Activated CD8-positive, alpha-beta memory T cell treated with anti-CD3 and anti-CD28 coated beads for 48 hours (primary cell): ENCODE measurements around the gene CBX3.
"Not testable (repeated sequence)": the region's sequence is repeated elsewhere in the genome, so short reads cannot be mapped to it uniquely, and the experiment has no call there.

Experiments
- DNase-seq, 3 experiments: peaks; one replicate each; pipeline ENCODE4 v3.0.0-alpha.2; 2020; ENCODE audit warnings: low read depth in 2 of 3, low spot score in 2 of 3

The CBX3 gene

DNA sequence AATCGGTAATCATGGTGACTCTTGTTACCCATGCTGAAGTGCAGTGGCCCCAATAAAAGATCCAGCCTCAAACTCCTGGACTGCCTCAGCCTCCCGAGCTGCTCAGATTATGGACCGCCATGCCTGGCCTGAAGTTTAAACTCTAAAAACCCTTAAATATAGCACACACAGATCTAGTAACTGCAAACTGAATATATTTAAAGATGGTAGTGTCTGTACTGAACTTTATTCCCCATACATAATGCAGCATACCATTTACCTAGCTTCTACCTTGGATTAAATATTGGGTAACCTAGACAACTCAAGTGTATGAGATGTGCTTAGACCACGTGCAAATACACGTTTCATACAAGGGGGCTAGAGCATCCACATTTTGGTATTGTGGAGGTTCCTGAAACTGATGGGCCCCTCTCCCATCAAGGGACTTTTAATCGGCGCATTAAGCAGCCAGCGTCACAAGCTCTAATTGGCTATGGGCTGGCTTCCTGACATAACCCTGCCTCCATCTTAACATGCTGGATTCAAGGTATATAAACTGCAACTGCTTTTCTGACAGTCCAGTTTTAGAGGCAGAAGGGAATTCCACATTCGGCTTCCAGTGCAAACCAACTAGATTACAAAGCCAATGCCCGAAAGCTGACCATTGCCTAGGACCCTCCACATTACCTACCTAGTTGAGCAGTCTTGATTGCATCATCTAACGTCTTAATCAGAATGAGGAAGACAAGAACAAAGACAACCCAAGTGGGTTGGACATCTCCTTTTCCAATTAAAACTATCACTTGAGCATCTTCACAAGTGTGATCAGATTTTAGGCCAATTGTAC lies 14.0 kb upstream of the CBX3 start:
- no peak for DNase-seq

DNA sequence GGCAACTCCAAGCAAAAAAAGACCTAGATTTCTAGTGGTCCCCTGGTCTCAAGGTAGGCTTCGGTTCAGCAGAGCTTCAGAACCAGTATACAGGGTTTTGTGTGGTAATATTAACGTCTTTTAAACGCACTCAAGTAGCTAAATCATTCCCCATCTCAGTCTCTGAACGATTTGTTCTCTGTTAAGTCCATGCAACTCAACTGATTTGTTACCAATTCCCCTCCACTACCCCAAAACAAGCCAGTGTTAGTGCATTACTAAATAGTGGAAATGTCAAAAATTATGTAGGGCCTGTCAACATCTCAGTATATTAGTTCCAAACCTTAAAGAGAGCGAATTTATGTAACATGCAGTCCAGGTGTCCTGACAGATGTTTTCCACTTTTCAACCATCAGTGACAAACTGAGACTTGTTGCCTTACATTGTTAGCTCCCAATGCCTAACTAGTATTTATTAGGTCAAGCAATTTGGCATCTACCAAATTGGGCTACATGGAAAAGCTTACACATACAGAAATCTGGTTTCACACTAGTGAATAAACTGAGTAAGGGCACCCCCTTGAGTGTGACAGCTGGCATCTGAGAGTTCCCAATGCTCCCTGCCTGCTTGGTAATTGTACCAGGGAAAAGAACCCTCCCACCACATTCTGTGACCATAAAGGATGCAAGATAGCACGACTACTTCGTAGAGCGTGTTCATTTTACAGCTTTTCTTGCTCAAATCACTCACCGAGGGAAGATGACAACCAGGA lies 13.2 kb upstream of the CBX3 start:
- no peak for DNase-seq

DNA sequence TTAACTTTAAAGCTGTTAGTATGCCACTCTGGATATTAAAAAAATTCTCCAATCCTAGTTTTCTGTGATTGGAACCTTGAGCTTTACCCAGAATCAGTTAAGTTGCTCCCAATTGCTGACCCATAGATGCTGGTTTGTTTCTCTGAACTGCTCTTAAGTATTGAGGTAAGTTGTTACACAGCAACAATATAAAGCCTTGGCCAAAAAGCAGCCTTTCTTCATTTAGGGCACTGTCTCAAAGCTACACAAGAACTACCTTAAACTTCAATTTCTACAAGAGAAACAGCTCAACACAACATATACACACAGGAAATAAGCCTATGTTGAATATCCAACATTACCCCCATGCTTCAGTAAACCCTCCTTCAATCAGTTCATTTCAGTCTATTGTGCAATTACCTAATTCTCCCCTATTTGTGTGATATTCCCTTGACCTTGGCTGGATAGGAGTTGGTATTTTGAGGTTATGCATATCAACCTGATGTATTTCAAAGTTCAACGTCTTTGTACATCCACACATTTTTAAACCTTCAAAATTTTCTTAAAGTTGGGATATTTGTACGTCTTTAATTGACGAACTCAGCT lies 12.5 kb upstream of the CBX3 start:
- no peak for DNase-seq

DNA sequence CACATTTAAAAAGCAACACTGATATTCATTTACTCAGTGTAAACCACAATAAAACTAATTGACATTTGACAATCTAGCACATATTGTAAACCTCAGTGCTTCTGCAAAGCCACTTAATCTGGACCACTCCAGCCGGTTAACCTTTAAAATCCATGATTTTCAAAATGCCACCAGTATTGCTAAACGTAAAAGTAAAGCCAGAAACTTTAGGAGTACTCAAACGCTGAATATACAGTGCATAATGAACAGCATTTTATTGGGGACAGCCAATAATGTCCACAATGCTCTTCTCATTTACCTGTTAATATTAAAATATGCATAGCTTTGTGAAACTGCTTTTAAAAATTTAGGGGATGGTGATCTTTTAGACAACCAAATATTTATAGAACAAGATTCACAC lies 11.8 kb upstream of the CBX3 start:
- DNase-seq = no peak

DNA sequence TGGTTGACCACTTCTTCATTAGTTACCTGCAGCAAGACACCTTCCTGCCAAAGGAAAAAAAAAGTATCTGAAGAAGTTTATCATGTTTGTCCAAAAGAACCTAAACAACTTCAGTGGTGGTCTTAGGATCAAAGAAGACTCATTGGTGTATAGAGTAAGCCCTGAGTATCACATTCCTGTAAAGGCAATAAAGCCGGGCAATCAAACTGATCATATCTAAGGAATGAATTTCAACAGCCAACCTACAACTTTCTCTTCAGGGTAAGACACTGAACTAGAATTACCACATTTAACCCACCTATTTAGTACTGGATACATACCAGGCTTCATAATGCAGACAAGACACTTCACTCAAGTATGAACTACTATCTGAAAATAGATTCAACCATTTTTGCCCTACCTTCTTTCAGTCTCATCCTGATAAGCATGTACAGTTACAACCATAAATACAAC lies 11.1 kb upstream of the CBX3 start:
- DNase-seq = no peak

DNA sequence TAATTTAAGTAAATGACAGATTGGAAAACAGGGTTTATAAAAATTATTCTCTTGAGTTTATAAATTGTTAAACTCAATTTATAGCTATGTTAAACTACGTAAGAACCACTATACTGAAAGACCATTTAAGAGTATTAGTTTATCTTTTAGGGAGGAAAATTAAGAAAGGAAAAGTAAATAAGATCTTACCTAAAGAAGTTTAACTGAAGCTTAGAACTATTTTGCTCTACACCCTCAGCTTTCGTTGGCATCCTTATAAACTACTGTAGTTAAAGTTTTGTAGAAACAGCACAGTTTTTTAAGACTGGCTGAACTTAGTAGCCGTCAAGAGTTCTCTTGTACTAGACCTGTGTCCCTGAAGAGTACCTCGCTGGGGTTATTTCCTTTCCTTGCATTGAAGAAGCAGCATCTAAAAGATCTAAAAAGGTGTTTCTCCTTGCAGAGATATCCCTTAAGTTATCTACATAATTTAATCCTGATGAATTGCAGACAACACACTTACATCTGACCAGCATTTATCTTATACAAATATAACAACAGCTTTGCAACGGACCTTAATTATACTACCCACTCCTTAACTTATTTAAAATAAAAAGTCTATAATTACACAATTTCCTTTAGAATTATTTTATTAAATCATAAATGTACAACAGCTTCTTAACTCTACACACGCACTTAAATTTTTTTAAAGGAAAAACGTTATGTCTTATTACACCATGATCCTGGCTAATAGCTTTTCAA lies 10.1 kb upstream of the CBX3 start:
- DNase-seq = no peak

DNA sequence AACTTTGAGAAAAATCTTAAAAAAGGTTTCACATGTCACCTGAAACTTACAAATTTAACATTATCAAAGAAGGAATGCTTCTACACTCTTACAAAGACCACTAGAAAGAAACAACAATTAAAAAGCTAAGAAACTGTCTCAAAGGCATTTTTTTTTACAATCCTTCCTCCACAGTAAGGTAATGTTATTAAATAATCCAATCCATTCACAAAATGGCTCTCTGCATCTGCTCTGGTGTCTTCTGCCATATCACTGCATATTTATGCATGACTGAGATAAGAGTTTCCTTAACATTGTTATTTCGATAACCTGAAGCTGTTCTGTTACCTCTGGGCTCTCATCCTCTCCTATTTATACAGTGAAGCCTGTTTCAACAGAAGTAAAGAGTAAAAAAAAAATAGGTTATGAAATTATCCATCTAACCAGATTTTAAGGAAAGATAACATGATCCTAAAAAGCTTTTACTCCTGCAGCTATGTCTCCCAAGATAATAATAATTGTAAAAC lies 9.5 kb upstream of the CBX3 start:
- no peak for DNase-seq

DNA sequence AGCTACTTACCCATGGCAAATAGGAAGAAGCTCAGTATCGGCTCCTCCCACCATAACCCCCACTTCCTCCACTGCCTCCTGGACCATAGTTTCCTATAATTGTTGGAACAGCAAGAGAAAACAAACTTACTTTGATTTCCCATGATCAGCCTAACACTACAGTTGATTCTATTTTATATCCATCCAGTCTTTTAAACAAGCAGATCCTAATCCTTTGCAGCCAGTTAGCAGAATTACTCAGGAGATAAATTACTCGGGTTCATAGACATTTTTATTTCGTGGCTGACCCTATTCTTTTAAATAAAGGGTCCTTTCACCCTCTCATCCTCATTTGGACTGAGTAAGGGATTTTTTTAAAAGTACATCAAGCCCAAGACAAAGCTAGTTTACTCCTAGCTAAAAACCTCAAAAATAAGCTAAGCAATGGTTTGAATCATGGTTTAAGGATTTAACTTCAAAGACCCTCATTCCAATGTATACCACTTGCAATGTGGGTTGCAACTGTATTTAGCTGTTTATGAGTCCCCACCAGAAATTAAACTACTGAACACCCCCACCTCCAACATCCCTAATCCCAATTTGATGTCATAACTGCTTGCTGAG lies 9.0 kb upstream of the CBX3 start:
- DNase-seq = no peak

DNA sequence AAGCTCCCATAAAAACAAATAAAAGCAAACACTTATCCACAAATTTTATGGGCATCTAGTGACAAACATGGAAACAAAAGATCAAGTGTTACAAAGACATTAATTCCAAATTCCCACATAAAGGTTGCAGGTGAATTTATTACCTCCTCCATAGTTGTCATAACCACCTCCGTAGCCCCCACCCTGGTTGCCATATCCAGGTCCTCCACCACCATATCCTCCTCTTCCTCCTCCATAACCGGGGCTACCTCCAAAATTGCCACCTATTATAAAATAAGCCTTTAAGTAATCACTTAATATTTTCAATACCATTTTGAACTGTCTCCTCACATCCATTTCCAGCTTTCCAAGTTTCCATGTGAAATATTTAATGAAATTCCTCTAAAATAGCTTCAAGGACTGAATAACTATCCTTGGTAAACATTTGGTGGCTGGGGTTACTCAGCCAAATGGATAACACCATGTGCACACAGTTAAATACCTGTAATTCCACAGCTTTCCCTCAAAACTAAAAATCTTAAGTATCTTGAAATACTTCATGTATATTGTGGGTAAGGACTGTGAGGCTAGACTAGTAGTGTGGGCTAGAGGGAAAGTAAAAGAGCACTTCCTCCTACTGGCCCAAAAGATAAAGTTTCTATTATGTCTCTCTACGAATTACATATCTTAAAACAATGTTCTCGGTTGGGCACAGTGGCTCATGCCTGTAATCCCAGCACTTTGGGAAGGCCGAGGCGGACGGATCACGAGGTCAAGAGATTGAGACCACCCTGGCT lies 7.9 kb upstream of the CBX3 start:
- no peak for DNase-seq

DNA sequence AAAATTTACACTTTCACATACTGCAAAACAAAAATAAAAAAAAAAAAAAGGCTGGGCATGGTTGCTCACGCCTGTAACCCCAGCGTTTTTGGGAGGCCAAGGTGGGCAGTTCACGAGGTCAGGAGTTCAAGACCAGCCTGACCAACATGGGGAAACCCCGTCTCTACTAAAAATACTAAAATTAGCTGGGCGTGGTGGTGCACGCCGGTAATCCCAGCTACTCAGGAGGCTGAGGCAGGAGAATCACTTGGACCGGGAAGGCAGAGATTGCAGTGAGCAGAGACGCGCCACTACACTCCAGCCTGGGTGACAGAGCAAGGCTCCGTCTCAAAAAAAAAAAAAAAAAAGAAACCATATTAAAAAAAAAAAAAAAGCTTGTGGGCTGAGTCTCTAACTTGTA lies 6.8 kb upstream of the CBX3 start:
- not testable (repeated sequence) for DNase-seq

DNA sequence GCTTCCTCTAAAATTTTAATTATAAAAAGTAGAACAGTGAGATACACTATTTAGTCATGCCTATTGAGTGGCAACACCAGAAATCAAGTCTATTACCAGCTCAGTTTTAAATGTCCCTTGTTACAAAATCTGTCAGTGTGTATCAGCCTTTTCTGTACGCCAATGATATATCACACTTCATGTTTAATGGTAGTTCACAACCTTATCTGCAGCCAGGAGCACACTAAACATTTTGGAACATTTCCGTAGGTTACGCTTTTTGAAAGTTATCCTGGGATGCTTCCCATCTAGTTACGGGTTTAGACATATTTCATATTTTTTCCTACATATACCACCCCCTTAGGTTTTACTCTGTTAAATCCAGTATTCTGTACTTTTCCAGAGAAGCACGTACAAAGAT lies 6.4 kb upstream of the CBX3 start:
- no peak for DNase-seq

DNA sequence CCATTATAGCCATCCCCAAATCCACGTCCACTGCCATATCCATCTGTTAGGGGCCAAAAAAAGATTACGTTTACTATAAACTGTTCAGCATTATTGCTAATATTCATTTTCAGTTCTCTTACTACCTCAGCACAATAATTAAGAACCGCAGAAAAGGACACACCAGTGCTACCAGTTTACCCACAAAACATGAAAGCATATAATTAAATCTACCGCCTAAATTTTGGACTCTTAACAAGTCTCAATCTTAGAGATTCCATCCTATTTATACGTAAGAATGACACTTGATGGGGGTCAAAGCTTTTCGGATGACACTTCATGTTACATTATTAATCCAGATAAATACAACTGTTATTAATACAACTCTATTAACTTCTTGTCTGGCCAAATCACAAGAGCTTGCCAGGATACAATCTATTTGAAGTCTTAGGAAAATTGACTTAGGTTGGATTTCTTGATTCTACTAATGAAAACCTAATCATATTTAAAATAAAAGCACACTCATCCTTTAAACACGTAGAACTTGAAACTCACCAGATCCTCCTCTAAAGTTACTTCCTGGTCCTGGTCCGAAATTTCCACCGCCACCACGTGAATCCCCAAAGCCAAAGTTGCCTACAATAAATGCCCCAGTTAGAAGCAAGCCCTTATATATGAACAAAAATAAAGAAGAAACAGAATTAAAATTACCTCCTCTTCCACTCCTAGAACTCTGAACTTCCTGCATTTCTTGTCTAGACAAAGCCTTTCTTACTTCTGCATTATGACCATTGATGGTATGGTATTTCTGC lies 5.5 kb upstream of the CBX3 start:
- DNase-seq = no peak

DNA sequence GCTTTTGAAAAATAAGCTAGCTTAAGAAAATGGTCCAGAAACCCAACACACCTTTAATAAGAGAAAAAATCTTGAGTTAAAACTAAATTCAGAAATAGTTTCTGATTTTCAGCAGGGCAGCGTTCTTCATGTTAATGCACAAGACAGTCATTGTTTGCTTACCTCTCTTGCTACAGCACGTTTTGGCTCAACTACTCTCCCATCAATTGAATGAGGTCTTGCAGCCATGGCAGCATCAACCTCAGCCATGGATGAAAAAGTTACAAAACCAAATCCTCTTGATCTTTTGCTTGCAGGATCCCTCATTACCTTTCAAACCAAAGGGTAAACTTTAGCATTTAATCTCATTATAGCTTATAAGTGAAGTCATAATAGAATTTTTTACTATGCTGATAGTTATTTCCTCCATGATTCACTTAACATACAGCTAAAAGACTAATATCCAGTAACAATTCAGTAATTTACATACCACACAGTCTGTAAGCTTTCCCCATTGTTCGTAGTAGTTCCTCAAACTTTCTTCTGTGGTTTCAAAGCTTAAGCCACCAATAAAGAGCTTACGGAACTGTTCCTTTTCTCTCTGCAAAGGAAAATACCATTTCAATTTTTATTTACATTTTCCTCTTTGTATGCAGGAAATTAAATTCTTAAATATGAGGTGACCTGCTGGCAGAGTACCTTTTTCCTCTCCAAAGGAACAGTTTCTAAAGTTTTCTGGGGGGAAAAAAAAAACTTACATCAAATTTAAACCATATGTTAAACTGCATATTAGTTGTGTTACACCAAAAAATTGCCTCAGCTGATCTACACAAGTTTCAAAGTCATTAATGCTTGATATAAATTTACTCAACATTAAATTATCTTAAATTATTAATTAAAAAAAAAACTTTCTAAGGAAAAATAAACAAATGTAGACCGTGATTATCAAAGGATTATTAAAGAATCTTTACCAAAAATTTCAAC lies 4.1 kb upstream of the CBX3 start:
- no peak for DNase-seq

DNA sequence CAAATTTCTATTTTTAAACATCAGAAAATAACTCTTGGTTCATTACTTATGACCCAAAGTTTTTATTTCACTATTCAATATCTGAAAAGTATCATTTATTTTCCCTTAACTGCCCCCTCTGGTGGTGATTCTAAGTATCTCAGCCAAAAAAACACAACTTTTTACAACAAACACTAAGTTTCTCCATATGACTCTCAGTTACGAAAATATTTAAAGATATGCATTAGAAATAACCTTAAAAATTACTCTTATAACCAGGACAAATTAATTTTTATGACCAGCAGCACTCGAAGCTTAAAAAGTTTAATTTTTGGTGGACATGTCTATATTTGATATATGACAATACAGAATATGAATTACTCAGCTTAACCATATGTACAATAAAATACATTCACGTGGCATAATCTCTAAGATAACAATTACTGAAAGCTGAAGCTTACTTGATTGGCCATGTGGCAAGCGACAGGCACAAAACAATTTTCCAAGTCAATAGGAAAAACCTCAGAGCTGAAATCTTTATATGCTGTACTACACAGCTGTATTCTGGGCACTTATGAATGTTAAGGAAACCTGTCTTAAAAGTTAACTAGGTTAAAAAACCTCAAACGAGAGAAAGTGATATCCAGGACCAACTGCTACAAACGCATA lies 3.3 kb upstream of the CBX3 start:
- DNase-seq = no peak

DNA sequence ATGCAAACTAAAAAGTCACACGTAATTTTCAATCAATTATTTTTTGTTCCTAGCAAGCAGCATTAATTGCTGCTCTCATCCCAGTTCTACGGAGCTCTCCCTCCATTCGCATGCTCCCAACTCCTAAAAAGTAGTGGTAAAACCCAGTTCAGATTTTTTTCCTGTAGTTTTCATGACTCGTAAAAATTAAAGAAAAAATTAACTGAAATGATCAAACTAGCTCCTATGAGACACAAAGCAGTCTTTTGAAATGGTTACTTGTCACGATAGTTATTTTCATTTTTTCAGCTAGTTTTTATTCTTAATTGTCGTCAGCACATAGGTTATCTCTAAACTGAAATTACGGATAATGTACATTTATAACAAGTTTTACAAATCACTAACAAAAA lies 2.8 kb upstream of the CBX3 start:
- DNase-seq = no peak

DNA sequence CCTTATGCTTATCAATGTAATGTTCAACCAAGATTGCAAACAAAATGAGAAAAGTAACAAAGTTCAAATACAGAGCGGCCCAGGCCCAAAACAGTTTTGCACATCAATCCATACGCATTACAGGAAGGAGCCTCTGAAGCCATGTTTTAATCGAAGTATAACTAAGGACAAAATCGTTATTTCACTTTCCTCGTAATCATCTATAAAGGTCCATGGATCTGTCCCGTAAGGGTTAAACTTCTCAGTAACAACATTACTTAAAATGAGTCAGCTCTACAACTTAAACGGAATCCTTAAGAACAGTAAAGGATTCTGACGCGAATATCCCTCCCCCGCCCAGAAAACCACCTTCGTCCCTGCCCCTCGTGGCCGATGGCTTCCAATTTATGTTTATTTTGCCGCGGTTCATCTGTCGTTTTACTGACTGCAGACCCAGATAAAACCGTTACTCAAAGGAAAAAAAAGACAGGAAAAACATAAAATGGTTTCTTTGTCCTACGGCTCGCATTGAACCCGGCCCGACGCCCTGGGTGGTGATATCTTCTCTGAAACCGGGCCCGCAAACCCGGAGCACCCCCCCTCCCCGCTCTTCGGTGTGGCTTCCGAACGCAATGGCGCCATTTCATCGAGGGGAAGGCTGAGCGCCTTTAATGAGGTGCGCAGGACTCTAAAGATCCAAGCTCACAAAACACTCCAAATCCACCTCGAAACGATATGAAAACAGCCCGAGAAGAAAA lies 2.1 kb upstream of the CBX3 start:
- no peak for DNase-seq

DNA sequence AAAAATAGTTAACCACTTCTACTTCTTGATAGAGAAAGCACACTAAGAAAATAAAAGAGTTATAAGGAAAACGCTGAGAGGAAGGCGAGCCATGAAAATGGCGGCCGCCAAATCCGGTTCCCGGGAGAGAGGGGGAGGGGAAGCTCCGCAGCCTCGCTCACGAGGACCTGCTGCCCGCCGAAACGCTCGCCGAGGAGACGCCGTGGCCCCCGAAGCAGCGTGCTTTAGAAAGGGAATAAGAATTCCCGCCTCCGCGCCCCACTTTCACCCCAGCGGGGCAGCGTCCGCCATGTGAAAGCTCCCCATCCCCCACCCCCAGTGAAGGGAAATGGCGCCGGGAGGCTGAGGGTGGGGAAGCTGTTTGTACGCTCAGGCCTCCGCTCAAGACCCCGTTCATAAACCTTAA lies 1.5 kb upstream of the CBX3 start:
- DNase-seq = peak; percentile 46 to 84 (median 70)
